IPS DF 19.7 (cell line): ENCODE data around the gene LDB3.

Experiments
- DNase-seq: peaks from one replicate; pipeline ENCODE4 v3.0.0-alpha.2; 2013; ENCODE audit warnings: low read depth, low spot score

LDB3 gene

DNA sequence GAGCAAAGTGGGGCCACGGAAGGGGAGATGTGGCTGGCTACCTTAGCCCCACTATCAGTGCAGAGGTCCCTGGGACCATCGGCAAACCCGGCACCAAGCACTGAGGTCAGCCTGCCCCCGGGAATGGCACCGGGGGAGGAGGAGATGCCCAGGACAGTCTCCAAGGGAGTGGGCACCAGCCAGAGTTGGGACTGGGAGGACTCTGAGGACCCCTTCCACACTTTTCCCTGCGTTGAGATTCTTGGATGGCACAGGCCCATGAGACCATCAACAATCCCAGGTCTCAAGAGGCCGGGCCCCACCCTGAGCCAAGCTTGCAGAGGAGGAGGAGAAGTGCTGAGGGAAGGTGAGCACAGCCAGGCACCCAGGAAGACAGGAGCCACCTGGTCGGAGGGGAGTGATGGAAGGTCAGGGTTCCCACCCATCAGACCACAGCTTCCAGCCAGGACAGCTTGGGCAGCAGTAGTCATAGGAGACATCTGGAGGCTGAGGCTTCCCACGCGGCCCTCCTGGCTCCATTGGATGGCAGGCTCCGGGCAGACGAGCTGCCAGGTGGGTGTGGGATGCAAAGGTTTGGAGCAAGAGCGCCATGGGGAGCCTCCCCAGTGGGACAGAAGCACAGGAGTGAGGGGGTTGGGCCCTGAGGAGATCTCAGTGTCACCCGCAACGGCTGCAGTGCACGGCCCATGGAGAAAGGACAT is 16.5 kb upstream of the LDB3 start:
- no peak for DNase-seq

DNA sequence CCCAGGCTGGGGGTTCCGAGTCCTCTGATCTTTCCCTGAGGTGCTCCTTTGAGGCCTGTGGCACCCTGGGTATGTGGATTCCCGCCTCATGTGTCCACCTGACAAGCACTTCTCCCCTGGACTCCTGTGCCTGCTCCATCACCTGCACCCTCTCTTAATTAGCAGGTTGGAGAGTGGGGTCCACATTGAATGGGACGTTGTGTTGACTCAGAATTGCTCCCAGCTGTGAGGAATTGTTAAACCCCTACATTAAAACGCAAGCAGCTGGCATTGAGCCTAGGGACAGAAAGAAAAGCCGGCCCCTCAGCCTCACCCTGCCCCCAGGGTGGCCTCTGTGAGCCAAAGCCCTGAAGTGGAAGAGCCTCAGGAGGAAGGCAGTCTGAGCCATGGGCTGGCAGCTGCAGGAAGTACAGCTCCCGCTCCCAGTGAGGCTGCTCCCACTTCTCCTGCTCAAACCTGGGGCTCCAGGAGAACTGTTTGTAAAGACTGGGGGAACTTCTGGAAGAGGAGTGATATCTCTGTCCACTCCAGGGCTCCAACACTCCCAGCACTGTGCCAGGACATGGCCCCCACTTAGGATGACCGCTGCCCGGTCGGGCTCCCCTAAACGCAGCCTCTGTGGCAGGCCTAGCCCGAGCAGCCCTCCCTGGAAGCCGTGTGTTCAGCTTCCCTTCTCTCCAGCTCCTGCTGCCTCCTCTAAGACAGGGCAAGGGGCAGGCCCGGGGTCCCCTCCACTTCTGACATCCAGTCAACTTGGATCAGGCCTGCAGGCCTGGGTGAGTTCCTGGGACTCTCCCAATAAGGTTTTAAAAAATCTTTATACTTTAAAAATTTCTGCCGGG is 15.7 kb upstream of the LDB3 start:
- no peak for DNase-seq

DNA sequence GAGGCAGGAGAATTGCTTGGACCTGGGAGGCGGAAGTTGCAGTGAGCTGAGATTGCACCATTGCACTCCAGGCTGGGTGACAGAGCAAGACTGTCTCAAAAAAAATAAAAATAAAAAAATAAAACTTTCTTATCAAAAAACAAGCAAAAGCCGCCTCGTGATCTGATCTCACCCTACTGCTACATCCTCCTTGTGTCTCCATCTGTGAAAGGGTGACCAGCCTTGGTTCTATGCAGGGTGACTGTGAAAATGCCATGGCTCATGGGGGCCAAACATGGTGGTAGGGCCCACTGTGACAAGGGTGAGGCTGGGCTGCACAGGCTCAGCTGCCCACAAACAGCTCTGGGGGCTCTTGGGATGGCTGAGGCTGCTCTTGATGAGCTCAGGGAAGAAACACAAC is 14.9 kb upstream of the LDB3 start:
- no peak for DNase-seq

DNA sequence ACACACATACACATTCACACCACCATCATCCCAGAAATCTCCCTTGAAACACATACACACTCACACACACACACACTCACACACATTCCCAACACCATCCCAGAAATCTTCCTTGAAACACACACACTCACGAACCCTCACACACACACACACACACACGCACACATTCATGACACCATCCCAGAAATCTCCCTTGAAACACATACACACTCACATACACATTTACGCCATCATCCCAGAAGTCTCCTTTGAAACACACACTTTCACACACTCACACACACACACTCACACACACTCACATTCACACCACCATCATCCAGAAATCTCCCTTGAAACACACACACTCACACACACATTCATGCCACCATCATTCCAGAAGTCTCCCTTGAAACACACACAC is 14.3 kb upstream of the LDB3 start:
- DNase-seq: no peak

DNA sequence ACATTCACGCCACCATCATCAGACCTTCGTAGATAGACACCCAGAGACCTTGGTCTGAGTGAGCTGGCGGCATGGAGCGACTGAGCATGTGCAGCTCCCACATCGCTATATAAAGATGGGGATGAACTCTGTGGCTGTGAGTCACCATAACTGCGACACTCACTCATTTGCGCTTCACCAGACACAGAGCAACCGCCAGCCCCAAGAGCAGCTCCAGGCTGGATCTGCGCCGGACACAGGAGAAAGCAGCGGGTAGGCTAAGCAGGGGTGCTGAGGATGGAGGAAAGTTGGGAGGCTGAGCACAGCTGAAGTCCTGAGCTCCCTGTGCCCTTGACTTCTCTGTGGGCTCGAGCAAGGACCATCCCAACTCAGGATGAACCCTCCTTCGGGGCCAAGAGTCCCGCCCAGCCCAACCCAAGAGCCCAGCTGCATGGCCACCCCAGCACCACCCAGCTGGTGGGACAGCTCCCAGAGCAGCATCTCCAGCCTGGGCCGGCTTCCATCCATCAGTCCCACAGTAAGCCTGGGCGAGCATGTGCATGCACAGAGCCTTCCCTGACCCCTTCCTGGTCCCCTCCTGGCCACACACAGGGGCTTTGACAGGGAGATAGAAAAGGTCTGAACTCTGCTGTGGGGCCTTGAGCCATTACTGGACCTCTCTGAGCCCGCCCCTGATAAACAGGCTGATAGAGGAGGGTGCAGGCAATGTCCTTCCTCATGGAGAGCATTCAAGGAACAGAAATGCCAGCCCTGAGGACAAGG is 13.7 kb upstream of the LDB3 start, which contains the start of gene OPN4:
Gene OPN4 (plus strand): TSS at position 137 of the 762 bp plus-strand sequence. CDS start 237 bp downstream, at position 374.
- no peak for DNase-seq

DNA sequence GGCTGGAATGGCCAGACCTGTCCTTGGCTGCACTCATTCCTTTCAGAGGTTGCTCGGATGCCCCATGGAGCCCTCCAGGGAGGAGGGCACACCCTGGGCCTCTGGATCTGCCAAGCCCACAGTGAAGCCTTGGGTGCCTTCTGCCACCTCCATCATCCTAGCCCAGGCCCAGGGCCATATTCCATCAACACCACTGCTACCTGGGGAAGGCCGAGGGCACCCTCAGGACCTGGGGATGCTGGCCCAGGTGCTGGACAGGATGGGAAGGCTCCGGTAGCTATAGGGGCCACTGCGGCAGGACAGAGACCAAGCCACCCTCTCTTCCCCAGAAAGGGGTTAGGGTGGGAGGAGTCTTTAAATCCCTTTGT is 13.2 kb upstream of the LDB3 start:
- DNase-seq: no peak

DNA sequence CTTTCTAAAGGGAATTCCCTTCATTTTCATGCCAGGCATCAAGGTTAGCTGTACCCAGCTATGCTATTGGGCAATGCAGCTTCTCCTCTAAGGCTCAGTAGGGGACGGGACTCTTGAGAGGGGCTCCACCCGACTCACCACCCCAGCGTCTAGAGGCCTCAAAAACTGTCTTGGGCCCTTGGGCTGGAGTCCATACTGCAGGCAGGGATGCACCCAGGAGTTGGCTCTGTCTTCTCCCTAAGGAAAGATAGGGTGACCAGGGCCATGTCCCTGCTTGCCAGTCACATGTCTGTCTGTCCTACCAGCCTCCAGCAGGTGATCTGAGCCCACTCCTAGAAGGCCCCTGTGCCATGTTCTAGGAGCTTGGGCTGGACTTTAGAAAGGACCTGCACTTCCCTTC is 12.7 kb upstream of the LDB3 start:
- no peak for DNase-seq

DNA sequence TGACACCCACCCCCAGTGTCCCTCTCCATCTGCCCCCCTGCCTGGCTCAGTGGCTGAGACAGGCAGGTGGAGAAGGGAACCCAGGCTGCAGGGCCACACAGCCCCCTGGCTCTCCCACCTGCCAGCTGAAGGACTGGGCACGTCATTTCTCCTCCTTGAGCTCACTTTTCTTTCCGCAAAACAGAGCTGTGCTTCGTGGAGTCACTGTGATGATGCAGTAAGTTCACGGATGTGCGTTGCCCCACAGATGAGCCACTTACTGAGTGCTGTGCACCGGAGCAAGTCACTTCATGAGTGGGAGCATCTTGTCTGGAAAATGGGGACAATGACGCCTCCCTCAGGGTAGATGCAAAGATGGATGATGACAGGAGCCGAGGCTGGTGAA is 11.3 kb upstream of the LDB3 start:
- no peak for DNase-seq

DNA sequence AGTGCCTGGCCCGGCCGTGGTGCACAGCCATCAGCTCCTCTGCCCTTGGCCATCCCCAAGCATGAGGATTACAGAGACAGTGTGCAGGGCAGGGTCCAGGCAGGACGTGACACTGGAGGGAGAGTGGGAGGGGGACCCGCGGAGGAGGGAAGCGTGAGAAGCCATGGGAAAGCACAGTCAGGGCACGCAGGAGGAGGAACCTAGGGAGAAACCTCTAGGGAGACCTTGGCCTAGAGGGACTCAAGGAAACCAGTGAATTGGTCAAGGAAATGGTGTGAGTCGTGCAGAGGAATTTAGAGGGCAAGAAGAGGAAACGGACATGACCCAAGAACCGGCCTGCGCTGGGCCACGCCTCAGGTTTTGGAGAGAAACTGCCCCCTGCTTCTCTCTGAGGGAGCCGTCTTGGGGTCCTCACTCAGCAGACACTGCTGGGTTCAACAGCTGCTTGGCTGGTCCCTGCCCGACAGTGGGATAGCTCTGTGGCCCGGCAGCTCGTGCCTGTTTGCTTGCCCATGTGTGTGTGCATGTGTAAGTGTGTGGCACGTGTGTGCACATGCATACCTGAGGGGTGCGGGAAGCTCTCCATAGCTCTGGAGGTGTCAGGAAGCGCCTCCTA is 10.8 kb upstream of the LDB3 start:
- DNase-seq: no peak

DNA sequence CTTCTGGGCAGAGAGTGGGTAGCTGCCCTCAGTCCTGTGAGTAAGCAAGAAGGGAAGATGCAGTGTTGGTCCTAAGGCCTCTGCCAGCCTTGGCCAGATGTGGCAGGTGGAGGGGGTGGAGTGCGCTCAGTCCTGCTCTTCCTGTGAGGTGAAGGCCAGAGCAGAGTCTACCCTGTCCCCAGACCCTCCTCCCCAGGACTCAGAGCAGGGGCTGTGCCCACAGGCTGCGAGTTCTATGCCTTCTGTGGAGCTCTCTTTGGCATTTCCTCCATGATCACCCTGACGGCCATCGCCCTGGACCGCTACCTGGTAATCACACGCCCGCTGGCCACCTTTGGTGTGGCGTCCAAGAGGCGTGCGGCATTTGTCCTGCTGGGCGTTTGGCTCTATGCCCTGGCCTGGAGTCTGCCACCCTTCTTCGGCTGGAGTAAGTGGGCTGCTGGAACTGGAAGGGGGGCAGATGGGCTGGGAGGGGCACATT is 10.0 kb upstream of the LDB3 start:
- no peak for DNase-seq

DNA sequence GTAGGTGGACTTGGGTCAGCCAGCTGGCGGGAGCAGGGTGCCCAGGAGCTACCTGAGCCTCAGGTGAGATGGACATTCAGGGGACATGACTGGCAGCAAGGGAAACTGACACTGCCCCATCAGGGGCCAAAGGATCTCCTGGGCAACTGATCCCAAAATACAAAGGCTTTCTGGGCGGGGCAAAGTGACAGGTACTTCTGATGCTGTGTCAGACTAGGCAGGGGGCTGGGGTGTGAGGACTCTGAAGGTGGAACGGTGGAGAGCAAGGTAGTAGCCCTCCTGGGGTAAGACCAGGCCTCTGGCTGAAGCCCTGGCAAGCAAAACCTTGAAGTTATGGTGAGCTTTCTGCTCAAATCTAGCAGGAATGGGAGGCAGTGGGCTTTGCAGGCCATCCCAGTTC is 9.6 kb upstream of the LDB3 start:
- DNase-seq: no peak

DNA sequence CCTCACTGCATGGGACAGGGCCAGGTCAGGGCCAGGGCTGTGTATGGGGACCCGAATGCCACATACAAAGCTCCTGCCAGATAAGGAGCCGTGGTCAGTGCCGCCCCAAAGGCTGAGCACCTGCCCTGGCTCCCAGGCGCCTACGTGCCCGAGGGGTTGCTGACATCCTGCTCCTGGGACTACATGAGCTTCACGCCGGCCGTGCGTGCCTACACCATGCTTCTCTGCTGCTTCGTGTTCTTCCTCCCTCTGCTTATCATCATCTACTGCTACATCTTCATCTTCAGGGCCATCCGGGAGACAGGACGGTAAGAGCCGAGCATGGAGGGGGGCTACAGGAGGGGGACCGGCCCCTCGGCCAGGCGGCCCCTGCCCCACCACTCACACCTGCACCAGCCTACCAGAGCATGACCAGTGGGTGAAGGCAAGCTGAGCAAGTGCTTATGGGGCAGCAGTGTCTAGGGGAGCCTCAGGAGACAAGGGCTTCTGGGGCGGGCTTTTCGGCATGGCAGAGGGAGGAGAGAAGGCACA is 9.1 kb upstream of the LDB3 start:
- no peak for DNase-seq

DNA sequence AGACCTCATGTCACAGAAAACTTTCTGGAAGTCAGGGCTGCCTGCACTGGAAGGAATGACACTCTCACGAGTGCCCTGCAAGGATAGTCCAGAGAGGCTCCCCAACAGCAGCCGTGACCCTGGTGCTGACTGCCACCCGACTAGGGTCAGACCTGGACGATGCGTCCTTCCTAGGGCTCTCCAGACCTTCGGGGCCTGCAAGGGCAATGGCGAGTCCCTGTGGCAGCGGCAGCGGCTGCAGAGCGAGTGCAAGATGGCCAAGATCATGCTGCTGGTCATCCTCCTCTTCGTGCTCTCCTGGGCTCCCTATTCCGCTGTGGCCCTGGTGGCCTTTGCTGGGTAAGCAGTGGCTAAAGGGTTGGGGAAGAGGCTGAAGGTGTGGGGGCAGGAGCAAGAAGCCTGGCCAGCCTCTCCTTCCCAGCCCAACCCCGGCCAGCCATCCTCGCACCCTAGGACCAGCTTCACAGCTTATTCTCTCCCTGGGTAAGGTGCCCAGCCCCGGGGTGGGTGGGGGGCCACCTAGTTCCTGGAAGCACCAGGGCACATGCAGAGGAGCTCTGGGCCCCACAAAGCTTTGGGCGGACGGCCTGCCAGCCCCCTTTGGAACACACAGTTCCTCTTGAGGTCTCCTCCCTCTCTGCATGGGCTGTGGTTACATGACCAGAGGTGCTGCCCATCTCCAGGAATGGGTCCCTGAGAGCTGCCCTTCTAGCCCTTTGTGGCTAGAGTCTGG is 8.4 kb upstream of the LDB3 start:
- no peak for DNase-seq

DNA sequence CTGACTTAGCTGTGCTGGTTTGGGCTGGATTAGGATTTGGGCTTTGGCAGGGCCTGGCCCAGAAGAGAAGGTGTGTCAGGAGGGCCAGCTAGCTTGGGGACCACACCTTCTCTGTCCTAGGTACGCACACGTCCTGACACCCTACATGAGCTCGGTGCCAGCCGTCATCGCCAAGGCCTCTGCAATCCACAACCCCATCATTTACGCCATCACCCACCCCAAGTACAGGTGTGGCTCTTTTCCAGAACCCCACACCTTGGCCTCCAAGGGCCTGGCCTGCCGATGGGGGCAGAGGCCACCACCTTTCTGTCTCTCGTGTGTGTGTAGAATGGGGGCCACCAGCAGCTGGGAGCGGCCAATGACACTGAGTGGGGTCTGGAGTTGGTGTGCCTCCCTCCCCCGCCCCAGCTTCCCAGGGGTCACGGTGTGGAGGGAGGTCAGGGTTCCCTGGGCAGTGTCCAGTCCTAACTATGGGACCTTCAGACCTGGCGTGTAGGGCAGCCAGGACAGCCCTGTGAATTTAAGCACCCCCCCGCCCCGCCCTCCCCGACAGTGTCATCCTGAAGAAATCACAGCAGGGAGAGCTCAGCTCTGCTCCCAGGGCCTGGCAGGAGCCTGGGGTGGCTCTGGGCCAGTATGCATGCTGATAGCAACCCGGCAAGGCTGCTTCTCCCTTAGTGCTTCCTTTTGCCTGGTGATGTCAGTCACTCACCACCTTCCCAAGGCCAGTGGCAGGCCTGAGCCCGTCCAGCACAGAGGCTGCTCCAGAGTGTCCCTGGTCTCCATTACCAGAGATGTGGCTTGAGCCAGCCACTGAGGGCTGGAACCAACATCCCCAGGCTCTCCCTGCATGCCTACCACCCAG is 6.9 kb upstream of the LDB3 start:
- DNase-seq: no peak

DNA sequence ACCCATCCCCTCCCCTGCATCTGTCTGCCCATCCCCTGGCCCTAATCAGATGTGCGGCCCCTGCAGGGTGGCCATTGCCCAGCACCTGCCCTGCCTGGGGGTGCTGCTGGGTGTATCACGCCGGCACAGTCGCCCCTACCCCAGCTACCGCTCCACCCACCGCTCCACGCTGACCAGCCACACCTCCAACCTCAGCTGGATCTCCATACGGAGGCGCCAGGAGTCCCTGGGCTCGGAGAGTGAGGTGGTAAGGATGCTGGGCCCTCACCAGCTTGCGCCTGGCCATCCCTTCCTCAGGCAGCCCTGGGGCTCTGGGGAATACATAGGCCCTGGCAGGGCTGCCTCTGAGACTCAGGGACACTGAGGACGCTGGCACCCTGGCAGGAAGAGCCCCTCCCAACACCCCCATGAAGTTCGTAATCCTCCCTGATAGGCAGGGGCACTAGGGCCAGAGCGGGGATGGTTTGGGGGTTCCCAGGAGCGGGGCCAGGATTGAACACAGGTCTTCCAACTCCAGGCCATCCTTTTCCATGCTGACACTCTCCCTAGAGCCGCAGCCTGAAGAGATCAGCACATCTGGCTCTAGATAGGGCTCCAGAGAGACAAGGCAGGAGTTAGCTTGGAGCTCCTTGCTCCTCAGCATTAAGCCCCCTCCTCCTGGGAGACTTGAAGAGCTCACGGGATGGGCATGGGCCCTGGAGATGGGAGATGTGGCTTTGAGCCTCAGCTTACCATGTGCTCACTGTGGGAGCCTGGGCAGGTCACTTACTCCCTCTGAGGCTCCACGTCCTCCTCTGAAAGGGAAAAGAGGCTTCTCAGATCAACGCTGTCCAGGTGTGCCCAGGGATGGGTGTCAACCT is 5.9 kb upstream of the LDB3 start:
- no peak for DNase-seq

DNA sequence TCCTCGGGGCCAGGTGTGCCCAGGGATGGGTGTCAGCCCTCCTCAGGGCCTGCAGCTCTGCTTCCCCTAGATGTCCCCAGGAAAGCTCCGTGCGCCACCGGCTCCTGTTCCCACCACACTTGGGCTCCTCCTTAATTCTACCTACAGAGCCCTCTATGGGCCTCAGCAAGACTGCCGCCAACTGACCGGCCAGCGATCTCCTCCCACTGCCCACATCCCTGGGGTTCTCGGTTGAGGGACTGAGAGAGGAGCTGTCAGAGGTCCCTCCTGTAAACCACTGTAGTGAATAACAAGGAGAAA is 5.3 kb upstream of the LDB3 start:
- no peak for DNase-seq

DNA sequence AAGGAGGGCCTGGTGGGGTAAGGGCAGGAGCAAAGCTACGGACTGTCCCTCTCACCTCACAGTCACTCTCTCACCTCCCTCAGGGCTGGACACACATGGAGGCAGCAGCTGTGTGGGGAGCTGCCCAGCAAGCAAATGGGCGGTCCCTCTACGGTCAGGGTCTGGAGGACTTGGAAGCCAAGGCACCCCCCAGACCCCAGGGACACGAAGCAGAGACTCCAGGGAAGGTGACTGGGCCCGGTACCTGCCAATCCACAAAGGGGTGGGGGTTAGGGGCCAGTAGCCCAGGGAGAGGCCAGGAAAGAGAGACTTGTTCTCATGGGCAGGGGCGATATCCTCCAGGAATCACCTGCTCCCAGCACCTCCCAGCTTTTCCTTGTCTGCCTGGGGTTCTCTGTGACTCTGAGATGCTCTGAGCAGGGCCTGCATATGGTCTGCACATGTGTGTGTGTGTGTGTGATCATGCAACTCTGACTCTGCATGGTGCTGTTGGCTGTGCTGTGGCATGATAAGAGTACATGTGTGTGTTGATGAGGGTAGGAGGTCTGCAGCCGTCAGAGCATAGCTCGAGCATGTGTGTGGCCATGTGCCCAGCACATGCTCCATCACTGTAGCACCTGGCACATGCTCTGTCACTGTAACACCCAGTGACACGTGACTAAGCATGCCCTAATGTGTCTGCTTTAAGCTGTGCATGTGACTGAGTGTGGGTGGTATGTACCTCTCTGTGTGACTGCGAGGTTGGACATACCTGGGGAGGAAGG is 4.6 kb upstream of the LDB3 start:
- DNase-seq: no peak
